GM13976 (cell line): ENCODE results near the gene RGS6.

Experiments
- DNase-seq: peaks from one replicate; pipeline ENCODE4 v3.0.0; 2012; ENCODE audit warnings: low spot score
- in situ Hi-C: fragments of 300-500 bp; cut with MboI; formaldehyde crosslinking; loops from one replicate; pipeline ENCODE4 v1.12.0; 2022; ENCODE audit warnings: low sequenced_read_pairs, mixed read lengths, inconsistent platforms; ENCODE audit not compliant: unreplicated experiment
- TF ChIP-seq, protein P1 (sequence below): IDR thresholded peaks from 2 replicates; pipeline ENCODE4 v1.5.1; 2012; ENCODE audit warnings: borderline replicate concordance, mild to moderate bottlenecking; ENCODE audit not compliant: insufficient read depth; ENCODE audit errors: extremely low read depth, missing control alignments, control extremely low read depth

The RGS6 gene

DNA sequence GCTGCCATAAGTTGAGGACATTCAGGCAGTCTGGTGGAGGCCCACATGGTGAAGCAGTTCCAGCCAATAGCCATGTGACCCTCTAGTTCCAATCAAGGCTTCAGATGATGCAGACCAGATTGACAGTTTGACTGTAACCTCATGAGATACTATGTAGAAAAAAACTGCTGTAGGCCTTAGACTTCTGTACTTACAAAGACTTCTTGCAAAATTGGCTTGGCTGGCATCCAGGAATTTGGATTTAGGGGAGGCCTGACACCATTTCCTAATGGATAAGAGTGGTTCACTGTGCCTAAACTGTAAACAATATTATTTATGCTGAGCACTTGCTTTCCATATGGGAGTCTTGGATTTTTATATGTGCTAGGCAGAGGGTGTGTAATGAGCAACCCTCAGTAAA, 76.4 kb downstream of the RGS6 start:
- DNase-seq = no peak
- in situ Hi-C loops = no loop called here
- TF ChIP-seq, protein P1, sequence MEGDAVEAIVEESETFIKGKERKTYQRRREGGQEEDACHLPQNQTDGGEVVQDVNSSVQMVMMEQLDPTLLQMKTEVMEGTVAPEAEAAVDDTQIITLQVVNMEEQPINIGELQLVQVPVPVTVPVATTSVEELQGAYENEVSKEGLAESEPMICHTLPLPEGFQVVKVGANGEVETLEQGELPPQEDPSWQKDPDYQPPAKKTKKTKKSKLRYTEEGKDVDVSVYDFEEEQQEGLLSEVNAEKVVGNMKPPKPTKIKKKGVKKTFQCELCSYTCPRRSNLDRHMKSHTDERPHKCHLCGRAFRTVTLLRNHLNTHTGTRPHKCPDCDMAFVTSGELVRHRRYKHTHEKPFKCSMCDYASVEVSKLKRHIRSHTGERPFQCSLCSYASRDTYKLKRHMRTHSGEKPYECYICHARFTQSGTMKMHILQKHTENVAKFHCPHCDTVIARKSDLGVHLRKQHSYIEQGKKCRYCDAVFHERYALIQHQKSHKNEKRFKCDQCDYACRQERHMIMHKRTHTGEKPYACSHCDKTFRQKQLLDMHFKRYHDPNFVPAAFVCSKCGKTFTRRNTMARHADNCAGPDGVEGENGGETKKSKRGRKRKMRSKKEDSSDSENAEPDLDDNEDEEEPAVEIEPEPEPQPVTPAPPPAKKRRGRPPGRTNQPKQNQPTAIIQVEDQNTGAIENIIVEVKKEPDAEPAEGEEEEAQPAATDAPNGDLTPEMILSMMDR = no peak

DNA sequence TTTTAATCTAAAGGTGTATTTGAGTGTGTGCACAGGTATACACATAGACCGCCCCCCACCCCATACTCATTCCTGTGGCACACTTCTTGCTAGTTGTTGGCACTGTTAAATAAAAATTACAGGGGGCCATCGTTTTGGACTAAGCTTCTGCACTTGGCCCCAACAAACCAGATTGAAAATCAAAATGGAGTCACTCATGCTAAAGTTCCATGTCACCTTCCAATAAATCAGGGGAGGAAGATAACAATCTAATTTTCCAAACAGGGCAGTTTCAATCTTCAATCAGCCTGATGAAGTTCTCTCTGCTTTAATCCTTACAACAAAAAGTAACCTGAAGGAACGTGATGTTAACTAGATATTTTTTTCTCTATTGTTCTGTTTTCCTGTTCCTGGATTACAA, 78.2 kb downstream of the RGS6 start:
- TF ChIP-seq, protein P1 = no peak
- no peak for DNase-seq
- in situ Hi-C loops = no loop called here

DNA sequence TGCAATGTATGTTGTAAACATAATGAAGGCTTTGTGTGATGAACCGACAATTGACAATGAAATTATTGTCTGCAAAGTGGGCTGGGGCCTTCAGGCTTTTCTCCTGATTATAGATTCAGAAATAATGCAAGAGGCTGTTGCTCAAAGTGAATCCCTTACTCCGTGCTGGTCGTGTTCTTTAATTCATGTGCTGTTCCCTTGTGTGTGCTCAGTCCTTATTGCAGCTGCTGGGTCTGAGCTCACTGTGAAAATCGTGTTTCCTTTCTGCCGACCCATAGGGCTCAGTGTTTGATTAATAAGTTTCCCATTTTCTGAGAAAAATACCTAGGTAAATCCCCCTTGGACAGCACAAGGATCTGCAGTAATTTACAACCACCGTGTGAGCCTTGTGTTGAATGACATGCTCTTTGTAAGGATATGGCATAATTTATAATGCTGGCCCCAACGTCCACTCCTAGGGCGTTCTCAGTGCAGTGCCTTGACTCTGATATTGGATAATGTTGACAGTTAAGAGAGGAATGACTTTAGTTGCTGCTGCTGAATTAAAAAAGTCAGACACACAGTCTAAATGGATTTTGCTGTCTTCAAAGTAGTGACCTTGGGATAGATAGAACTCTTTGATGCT, 81.6 kb downstream of the RGS6 start:
- in situ Hi-C loops = no loop called here
- TF ChIP-seq, protein P1 = no peak
- no peak for DNase-seq

DNA sequence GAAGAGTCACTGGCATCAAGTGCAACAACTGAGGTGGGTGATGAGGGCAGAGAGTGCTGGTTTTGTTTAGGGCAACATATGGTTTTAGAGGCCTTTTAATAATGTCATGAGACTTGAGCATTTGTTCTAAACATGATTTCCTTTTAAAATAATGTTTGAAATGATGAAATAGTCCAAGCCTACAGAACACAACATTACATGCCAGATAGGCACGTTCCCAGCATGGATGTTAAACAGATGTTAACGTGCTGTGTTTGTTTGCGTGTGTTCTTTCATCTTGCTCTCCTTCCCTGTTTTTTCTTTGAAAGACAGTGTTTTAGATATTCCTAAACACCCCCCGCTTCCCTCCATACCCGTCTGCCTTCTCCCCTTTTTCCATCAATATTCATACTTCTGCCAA, 82.3 kb downstream of the RGS6 start:
- in situ Hi-C loops = no loop called here
- TF ChIP-seq, protein P1 = no peak
- no peak for DNase-seq

DNA sequence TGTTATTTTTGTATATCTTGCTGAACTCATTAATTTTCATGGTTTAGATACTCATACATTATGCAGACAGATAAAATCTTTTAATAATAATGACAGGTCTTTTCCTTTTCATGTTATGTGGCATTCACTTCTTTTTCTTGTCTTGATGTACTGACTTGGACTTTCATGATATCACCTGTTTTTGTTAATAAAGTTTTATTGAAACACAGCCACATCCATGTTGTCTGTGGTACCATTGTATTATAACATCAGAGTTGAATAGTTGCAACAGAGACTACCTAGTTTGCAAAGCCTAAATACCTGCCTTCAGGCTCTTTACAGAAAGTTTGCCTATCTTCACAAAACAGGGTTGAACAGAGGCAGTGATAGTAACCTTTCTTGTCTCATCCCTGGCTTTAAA, 85.1 kb downstream of the RGS6 start:
- in situ Hi-C loops = no loop called here
- TF ChIP-seq, protein P1 = no peak
- no peak for DNase-seq

DNA sequence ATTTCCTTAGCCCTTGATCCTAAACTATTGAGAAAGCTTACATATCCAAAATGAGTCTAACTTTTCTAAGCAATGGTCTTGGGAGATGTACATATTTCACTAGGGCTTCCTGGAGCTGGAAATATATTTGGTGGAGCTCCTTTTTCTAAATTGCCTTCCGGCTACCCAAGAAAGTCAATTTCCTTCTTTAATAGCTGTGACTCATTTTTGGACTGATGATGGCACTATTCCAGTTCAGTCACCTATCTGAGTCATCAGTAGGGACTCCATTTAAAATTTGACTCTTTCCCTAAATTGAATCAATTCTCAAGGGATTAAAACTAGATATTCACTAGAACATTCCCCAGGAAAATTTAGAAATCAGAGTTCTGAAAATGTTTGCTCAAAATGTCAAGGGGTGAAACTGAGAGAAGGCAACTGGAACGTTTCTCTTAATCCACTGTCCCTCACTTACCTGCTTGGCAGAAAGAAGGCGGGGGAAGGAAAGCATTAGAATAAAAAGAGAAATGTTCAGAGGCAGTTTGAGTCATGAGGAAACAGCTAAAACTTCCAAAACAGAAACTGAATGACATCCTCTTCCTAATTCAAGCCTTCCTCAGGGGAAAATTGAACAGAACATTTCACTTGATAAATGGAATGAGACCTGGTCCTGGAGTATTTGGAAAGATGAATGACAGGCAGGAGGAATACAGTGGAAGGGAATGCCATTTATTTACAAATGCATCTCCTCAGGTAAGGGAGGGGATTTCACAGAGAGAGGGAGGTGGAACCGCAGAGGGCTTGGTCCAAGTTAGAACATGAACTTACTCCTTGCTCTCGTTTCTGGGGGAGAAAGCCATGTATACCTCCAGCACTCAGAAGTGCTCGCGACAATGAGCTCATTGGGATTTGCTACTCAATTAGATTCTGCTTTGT, 91.2 kb downstream of the RGS6 start:
- TF ChIP-seq, protein P1 = no peak
- in situ Hi-C loops = no loop called here
- DNase-seq = no peak
